C4-2B (cell line): ENCODE measurements around the gene COL6A1.

Experiments used
- CTCF ChIP-seq: fragments of 450-650 bp; conservative IDR thresholded peaks from 2 replicates; pipeline ENCODE4 v1.5.1; 2017; ENCODE audit warnings: mild to moderate bottlenecking
- ZFX ChIP-seq: fragments of 450-650 bp; IDR thresholded peaks from 2 replicates; pipeline ENCODE4 v1.6.1; 2017

- TF ChIP-seq CTCF (no peak), ZFX (no peak)
Measured at GRCh38 chr21:45941338-45941710, 40.2 kb upstream of the COL6A1 start.
